CMK (cell line): ENCODE measurements around the gene RAD51B.
A peak's percentile ranks its signal among the peaks of the same experiment; 100 is the strongest.
"Not testable (repeated sequence)": the region's sequence is repeated elsewhere in the genome, so short reads cannot be mapped to it uniquely, and the experiment has no call there.

Experiments
- DNase-seq: peaks from one replicate; pipeline ENCODE4 v3.0.0-alpha.2; 2010; ENCODE audit warnings: low read depth

The RAD51B gene

DNA sequence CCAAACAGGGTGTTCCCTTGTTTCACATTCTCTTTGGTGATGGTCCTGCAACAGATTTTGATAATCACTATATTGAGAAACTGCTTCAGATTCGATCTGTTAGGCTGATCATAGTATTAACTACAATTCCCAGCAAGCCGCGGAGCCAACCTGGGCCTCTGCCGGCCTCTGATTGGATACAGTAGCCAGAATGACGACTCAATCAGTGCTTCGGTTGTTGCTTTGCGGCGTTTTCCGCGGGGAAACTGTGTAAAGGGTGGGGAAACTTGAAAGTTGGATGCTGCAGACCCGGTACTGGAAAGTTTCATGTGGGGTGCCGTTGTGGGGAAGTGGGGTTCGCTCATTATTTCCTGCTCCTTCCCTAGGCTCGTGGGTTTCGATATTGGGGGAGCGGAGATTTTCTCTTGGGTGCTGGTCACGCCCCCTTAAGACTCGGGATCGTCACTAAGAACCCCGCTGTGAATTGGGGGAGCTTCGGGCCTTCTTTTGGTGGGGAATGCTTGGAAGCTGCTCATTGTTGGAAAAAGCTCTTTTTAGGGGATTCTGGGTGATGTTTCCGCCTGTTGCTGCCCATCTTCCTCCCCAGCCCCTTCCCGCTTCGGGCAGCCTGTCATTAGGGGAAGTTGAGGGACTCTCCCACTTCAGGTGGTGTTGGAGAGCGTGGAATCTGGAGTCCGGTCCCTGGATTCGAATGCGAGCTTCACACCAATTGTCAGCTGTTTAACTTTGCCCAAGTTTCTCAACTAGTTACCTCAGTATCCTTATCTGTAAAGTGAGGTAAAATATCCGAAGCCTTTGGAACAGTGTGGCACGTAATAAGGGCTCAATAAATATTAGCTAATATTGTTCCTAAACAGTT lies at the start of gene RAD51B:
RAD51B (plus strand) TSS at position 217 of the 859 bp plus-strand sequence.
- no peak for DNase-seq

GRCh38 chr14:67773844-67774377 lies 45.7 kb upstream of the RAD51B start:
- no peak for DNase-seq

- DNase-seq, result no peak
Measured at GRCh38 chr14:67776653-67777322, 42.8 kb upstream of the RAD51B start.

DNA sequence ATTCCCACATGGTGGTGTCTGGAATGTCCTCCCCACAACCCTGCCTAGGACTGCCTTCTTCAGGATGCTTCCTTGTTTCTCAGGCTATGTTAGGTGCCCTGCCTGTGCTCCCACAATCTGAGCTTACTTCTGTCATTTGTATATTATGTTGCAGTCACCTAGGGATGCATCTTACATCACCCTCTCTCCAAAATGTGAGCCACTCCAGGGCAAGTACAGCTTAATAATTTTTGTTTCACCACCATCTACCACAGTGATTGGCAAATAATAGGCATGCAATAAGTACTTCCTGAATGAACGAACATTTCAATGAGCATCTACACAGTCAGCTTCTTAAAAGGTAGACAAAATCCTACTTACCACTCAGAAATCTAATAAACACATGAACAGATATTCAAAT lies 40.8 kb upstream of the RAD51B start:
- no peak for DNase-seq

DNA sequence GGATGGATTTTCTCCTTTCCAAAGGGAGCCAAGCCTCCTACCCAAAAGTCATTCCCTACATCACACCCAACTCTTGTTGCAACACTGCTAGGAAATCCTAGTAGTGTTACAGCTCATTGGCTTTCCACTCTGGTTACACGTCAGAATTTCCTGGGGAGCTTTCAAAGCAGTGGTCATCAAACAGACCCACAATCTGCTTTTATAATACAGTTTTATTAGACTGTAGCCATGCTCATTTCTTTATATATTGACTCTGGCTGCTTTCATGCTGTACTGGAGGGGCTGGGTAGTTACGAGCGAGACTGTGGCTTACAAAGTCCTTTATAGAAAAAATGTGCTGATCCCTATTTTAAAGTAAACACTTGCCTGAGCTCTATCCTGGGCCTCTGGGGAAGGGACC lies 37.5 kb upstream of the RAD51B start:
- no peak for DNase-seq

DNA sequence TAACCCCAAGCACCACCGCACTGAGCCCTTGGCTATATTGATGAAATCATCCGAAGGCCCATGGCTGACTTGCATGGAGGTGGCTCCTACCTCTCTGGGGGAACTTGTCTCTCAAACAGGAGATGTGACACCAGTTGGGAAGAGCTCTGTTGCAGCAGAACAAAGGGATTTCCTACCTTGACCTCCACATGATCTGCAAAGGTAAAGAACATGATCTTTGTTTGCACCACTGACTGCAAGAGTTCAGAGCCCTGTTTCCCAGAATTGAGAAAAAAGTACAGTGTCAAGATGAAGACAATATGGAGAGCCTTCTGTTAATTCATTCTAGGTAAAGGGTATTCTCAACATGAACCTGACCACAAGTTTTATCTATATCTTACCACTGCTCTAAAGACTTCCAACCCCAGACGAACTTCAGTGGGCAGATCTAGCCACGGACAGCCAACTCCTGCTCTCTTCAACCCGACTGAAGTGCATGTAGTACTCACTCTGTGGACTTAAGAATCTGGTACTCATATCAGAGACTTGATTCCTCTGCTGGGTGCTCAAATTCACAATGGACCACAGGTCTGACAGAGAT lies 35.2 kb upstream of the RAD51B start:
- no peak for DNase-seq

- DNase-seq, result no peak
Measured at GRCh38 chr14:67785270-67786109, 34.1 kb upstream of the RAD51B start.

GRCh38 chr14:67787673-67788072 lies 31.9 kb upstream of the RAD51B start:
- DNase-seq, result no peak

- no peak for DNase-seq
Measured at GRCh38 chr14:67798731-67799130, 20.8 kb upstream of the RAD51B start.

GRCh38 chr14:67800743-67801142 lies 18.8 kb upstream of the RAD51B start:
- no peak for DNase-seq

DNA sequence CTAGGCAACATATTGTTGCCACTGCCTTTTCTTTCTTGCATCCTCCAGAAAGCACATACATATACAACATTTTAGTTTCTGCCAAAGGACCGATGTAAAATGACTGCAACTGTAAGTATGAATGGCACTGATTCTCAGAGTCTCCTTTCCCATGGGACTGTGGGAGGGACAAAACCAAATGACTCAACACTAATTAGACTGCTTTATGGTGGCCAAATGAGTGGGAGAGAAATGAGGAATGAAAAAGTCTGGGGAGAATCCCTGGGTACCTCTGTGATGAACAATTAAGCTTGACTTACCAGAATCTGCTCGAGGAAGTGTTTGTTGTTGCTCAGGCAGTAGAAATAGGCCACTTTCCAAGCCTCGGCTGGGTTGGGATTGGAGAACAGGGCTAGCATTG lies 13.3 kb upstream of the RAD51B start:
- no peak for DNase-seq

DNA sequence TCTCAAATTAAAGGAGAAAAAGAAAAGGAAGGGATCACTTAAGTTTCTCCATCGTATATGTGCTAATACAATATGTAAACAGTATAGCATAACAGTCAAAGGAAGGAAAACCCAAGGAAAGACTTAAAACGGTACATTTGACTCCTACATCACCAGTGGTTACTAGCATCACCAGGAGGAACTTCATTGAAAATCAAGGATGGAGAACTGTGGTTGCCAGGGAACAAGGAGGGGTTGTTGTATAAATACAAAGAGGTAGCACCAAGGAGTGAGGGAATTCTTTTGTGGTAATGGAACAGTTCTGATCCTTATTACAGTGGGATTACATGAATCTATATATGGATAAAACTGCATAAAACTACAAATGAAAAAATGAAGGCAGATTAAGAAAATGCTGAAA lies 4.8 kb upstream of the RAD51B start:
- DNase-seq, result no peak

- no peak for DNase-seq
Measured at GRCh38 chr14:67815573-67816225, 3.9 kb upstream of the RAD51B start.

- DNase-seq, result peak; percentile 72
Measured at GRCh38 chr14:67816326-67817002, 3.1 kb upstream of the RAD51B start, which contains the start of gene ZFYVE26. Gene ZFYVE26, minus strand, starts transcription at chr14:67816590. Its CDS starts 627 bp downstream, at chr14:67815963.

DNA sequence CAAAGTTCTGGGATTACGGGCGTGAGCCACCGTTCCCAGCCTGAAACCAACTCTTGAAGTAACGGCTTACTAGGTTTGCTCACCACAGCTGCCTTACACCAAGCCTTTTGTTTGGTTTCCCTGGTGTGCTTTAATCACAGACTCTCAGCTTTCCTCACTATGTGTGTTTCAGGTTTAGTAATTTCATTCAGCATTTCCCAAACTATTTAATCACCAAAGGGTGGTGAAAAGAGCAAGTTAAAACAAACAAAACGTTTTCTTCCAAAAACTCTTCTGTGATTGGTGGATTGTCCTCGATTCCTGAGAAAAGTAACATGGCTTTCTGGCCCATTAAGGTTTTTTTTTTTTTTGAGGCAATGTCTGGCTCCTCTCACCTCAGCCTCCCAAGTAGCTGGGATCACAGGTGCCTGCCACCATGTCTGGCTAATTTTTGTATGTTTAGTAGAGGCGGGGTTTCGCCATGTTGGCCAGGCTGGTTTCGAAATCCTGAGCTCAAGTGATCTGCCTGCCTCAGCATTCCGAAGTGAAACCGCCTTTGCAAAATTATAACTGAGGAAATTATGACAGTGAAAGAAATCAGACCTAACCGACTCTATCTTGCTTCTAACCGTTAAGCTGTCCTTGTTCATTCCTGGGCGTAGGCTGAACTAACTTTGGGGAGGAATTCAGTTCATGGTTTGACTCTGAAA lies 1.7 kb upstream of the RAD51B start:
- DNase-seq, result no peak

DNA sequence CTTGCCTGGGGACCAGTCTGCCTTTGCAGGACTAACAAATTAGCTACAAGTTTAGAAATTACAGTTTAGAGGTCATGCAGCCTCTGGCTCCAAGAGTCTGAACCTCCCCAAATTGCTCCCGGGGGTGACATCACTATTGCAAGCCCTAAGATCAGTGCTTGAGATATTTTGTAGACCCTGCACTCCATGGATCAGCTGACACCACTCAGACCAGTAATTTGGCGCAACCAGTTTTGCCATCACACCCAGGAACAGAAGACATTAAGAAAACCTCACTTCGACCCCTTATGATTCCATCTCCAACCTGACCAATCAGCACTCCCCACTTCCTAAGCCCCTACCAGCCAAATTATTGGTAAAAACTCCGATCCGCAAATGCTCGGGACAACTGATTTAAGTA lies 1.1 kb upstream of the RAD51B start:
- not testable (repeated sequence) for DNase-seq

- DNase-seq, result no peak
Measured at GRCh38 chr14:67820428-67820971, 921 bp downstream of the RAD51B start.

DNA sequence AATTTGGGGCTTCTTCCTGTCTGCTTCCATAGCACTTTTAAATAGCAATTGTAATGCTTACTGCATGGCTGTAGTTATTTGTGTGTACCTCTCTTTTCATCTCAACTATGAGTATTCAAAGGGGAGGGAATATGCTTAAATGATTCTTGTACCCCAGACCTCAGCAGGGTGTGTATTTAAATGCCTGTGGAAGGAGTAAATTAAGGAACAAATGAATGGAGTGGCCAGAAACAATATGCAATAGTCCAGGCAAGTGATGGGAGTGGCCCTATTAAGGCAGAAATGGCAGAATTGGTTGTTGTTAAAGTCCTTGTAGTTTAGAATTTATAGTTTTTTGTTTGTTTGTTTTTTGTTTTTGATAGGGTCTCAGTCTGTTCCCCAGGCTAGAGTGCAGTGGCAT lies 1.5 kb downstream of the RAD51B start:
- no peak for DNase-seq

GRCh38 chr14:67831113-67831512 lies 11.5 kb downstream of the RAD51B start:
- no peak for DNase-seq

DNA sequence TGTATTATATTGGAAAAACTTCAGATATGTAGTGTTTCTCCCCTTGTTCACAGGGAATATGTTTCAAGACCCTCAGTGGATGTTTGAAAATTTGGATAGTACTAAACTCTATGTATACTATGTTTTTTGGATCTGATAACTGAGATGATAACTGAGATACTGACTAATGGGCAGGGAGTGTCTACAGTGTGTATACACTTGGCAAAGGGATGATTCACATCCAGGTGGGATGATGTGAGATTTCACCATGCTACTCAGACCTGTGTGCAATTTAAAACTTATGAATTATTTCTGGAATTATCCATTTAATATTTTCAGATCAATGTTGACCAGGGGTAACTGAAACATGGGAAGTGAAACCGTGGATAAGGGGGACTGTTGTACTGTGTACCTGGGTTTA lies 13.8 kb downstream of the RAD51B start:
- no peak for DNase-seq
